Astrocyte of the cerebellum (primary cell): Measurements from ENCODE around the gene ARPC4.

ENCODE experiments used
- DNase-seq: peaks from one replicate; pipeline ENCODE4 v3.0.0-alpha.2; 2011; ENCODE audit warnings: low read depth
- H3K4me3 ChIP-seq: 2 replicates; pipeline ENCODE4 v1.5.1; 2011; ENCODE audit warnings: mild to moderate bottlenecking, low read depth, low read length, moderate library complexity
- CTCF ChIP-seq: IDR thresholded peaks from 2 replicates; pipeline ENCODE4 v1.5.1; 2012; ENCODE audit warnings: low read length, low read depth, moderate library complexity, mild to moderate bottlenecking; ENCODE audit errors: missing control alignments
- in situ Hi-C: cut with HindIII; loops from 2 replicates; pipeline ENCODE4 v1.10.0; 2017; ENCODE audit warnings: low sequenced_read_pairs

Gene ARPC4

GRCh38 chr3:9778143-9779074 lies 14.5 kb upstream of the ARPC4 start:
- DNase-seq = no peak
- no peak for TF ChIP-seq CTCF
- in situ Hi-C loops = no loop called here
- H3K4me3 ChIP-seq = no peak overlapping the region

- DNase-seq = no peak
- in situ Hi-C loops = no loop called here
- H3K4me3 ChIP-seq = no peak overlapping the region
- no peak for TF ChIP-seq CTCF
Measured at GRCh38 chr3:9779075-9779593, 13.7 kb upstream of the ARPC4 start.

- in situ Hi-C loops = no loop called here
- no peak overlapping the region for H3K4me3 ChIP-seq
- TF ChIP-seq CTCF = no peak
- no peak for DNase-seq
Measured at GRCh38 chr3:9779721-9780457, 13.0 kb upstream of the ARPC4 start.

GRCh38 chr3:9780458-9780812 lies 12.4 kb upstream of the ARPC4 start:
- no peak overlapping the region for H3K4me3 ChIP-seq
- in situ Hi-C loops = no loop called here
- no peak for DNase-seq
- TF ChIP-seq CTCF = no peak

- no peak for DNase-seq
- in situ Hi-C loops = no loop called here
- H3K4me3 ChIP-seq = no peak overlapping the region
- TF ChIP-seq CTCF = no peak
Measured at GRCh38 chr3:9780910-9781309, 12.0 kb upstream of the ARPC4 start.

GRCh38 chr3:9781551-9781950 lies 11.3 kb upstream of the ARPC4 start:
- in situ Hi-C loops = no loop called here
- H3K4me3 ChIP-seq = no peak overlapping the region
- no peak for TF ChIP-seq CTCF
- no peak for DNase-seq
